Measurements from ENCODE around the gene WT1. TPM values are rescaled to one million over a fixed set of nuclear protein-coding genes. Genes with fewer than 3 reads are reported as not detected.

Gene WT1
- total and polyA plus RNA-seq, 2 of the 8 experiments (the other 6 are each of a cell fraction or from before 2014, with no cell fraction given) = 0.05 to 0.17 TPM

- Histone ChIP-seq H3K56ac (replicated peaks; ENCODE audit: insufficient read length, low read depth, low read length) (no peak overlapping the region), H2AFZ (ENCODE audit: low read length) (no peak overlapping the region), H3K4me3 (ENCODE audit: extremely low read depth in 1 of 4, insufficient read depth in 2 of 4, low read depth in 3 of 4, low read length in 4 of 4) (no peak overlapping the region), H3K23ac (ENCODE audit: insufficient read length) (no peak overlapping the region), H3K18ac (ENCODE audit: extremely low read depth, low read length) (no peak overlapping the region), H3K9me3 (ENCODE audit: insufficient read depth in 2 of 2, low read depth in 1 of 2, low read length in 1 of 2) (no peaks in the 10 kb centered on the region), H3K27me3 (replicated peaks in 1 of 4; ENCODE audit: control insufficient read depth in 3 of 4, extremely low read depth in 1 of 4, insufficient read depth in 3 of 4, low read length in 3 of 4) (no peaks in the 10 kb centered on the region), H3K4me1 (replicated peaks in 1 of 4; ENCODE audit: control insufficient read depth in 3 of 4, insufficient read depth in 4 of 4, low read length in 3 of 4) (no peaks in the 10 kb centered on the region), H3K9ac (replicated peaks in 1 of 4; ENCODE audit: extremely low read depth in 1 of 4, low read depth in 3 of 4, low read length in 3 of 4) (no peak overlapping the region), H3K79me2 (ENCODE audit: control insufficient read depth in 1 of 2, insufficient read depth in 2 of 2, low read length in 2 of 2) (no peaks in the 10 kb centered on the region), H3K79me1 (ENCODE audit: low read depth, low read length) (no peaks in the 10 kb centered on the region), H4K20me1 (replicated peaks in 1 of 2; ENCODE audit: control insufficient read depth in 1 of 2, insufficient read depth in 2 of 2, low read length in 2 of 2) (no peaks in the 10 kb centered on the region), H4K8ac (ENCODE audit: extremely low read depth, insufficient read depth, low read length) (no peak overlapping the region), H3K27ac (ENCODE audit: low read depth, low read length) (no peak overlapping the region), H3K36me3 (ENCODE audit: control insufficient read depth in 2 of 4, insufficient read depth in 4 of 4, low read length in 3 of 4) (no peaks in the 10 kb centered on the region), H4K91ac (replicated peaks; ENCODE audit: insufficient read length, low read length) (no peak overlapping the region), H2BK120ac (replicated peaks; ENCODE audit: low read depth, low read length) (no peak overlapping the region), H2BK5ac (ENCODE audit: low read depth, low read length) (no peak overlapping the region), H3K23me2 (ENCODE audit: low read depth, low read length) (0 out of 2 replicates have a peak, but pooled peaks cover 1% of the 10 kb centered on the region), H4K5ac (ENCODE audit: insufficient read length, low read depth, low read length) (no peak overlapping the region), H3K4ac (replicated peaks; ENCODE audit: insufficient read length, low read depth, low read length) (no peak overlapping the region), H2BK15ac (ENCODE audit: low read length) (no peak overlapping the region), H3K14ac (ENCODE audit: insufficient read length) (no peak overlapping the region), H2AK5ac (ENCODE audit: low read depth, low read length) (no peak overlapping the region), H2BK12ac (ENCODE audit: low read depth, low read length) (no peak overlapping the region), H2BK20ac (ENCODE audit: low read length) (no peak overlapping the region), H3K4me2 (ENCODE audit: insufficient read depth in 1 of 2, low read depth in 2 of 2, low read length in 2 of 2) (no peak overlapping the region)
- DNase-seq (ENCODE audit: low read depth in 1 of 2, low spot score in 2 of 2) = no peak
- CTCF ChIA-PET (ENCODE audit: partially characterized antibody) = interaction anchor here (0.8 to 1.4 kb wide), 4 partner anchors 10 to 51 kb away, joined by 3 to 5 read pairs (median 4); no protein-coding TSS in a partner anchor
- 77% methylated on average over 2 of the region's 2 CpGs; no CpG with 5 or more reads in 1 of the 2 experiments for WGBS, 2 experiments (ENCODE audit: extremely low coverage in 1 of 2, insufficient coverage in 1 of 2, insufficient read length in 1 of 2, insufficient replicate concordance in 2 of 2, low coverage in 1 of 2, low lambda C conversion rate in 2 of 2, missing lambda C conversion rate in 1 of 2)
- POLR2A ChIA-PET (ENCODE audit: partially characterized antibody) = interaction anchor here (0.7 kb wide), 1 partner anchor 469 kb away, joined by 3 read pairs; no protein-coding TSS in a partner anchor
- FAIRE-seq = no peak
- no peak for TF ChIP-seq HDAC2 (IDR thresholded peaks at IDR 0.05; ENCODE audit: borderline replicate concordance in 1 of 2, low read depth in 2 of 2, low read length in 2 of 2)
- TF ChIP-seq, protein P1, sequence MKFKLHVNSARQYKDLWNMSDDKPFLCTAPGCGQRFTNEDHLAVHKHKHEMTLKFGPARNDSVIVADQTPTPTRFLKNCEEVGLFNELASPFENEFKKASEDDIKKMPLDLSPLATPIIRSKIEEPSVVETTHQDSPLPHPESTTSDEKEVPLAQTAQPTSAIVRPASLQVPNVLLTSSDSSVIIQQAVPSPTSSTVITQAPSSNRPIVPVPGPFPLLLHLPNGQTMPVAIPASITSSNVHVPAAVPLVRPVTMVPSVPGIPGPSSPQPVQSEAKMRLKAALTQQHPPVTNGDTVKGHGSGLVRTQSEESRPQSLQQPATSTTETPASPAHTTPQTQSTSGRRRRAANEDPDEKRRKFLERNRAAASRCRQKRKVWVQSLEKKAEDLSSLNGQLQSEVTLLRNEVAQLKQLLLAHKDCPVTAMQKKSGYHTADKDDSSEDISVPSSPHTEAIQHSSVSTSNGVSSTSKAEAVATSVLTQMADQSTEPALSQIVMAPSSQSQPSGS (IDR thresholded peaks at IDR 0.05; ENCODE audit: low read length) = no peak
- no peak for TF ChIP-seq CBX5 (IDR thresholded peaks at IDR 0.05; ENCODE audit: low read depth, low read length)
- TF ChIP-seq KDM4A (IDR thresholded peaks at IDR 0.05; ENCODE audit: low read depth, low read length, severe bottlenecking) = no peak
- TF ChIP-seq ASH2L (IDR thresholded peaks at IDR 0.05; ENCODE audit: low read length) = no peak
- TF ChIP-seq POLR2AphosphoS5 (IDR thresholded peaks at IDR 0.05; ENCODE audit: low read depth, low read length) = no peak
- no peak for TF ChIP-seq PHF8 (conservative IDR thresholded peaks at IDR 0.05; ENCODE audit: low read depth, low read length)
- no peak for TF ChIP-seq YY1 (IDR thresholded peaks at IDR 0.05; ENCODE audit: low read depth, low read length)
- TF ChIP-seq EGR1 (IDR thresholded peaks at IDR 0.05; ENCODE audit: borderline replicate concordance, low read depth, low read length) = no peak
- no peak for TF ChIP-seq CREB1 (IDR thresholded peaks at IDR 0.05)
- TF ChIP-seq RBBP5 (IDR thresholded peaks at IDR 0.05; ENCODE audit: borderline replicate concordance, low read depth, low read length) = no peak
- TF ChIP-seq NRF1 (IDR thresholded peaks at IDR 0.05; ENCODE audit: low read depth, low read length) = no peak
These were observed 19.7 kb upstream of the WT1 start for GRCh38 chr11:32454993-32455392.

Measured in H1 (cell line).